K562 (cell line): ENCODE data around the gene SOWAHA. TPM values are rescaled to one million over a fixed set of nuclear protein-coding genes. Genes with fewer than 3 reads are reported as not detected.

Experiments used
- MGA ChIP-seq: fragments of 450-650 bp; IDR thresholded peaks from 2 replicates; pipeline ENCODE4 v1.6.1; 2016; ENCODE audit warnings: mild to moderate bottlenecking, moderate library complexity
- polyA plus RNA-seq, 8 experiments: library from polyadenylated mRNA; depleted of rRNA in 4 of 8; stranded (reverse) in 5 of 8; unstranded in 3 of 8; fragments of >200 nt; fragmentation: Nextera tagmentation in 2 of 8; fragmentation: Illumina TruSeq in 1 of 8; extraction: Ambion mirVana in 2 of 8; extraction: Trizol in 1 of 8; gene quantifications; 2 replicates each; pipeline versions ENCODE4 v1.2.1 to v1.2.3, GENCODE V29; 2011 to 2014; ENCODE audit warnings: inconsistent platforms in 1 of 8, missing spikeins in 1 of 8
- total RNA-seq, 7 experiments: library from RNA; depleted of rRNA in 6 of 7; stranded (reverse); fragments of >200 nt in 6 of 7; fragmentation: Illumina TruSeq in 2 of 7; extraction: Trizol in 2 of 7; gene quantifications; 2 replicates each; pipeline versions ENCODE4 v1.2.1 to v1.2.3, GENCODE V29; 2011 to 2021; ENCODE audit warnings: low replicate concordance in 1 of 7

Gene SOWAHA
- total and polyA plus RNA-seq, 9 of the 15 experiments (the other 6 are each of a cell fraction or from before 2014, with no cell fraction given) = not detected

- TF ChIP-seq MGA = no peak; the same call in 1 of the 2 replicates
- TF ChIP-seq, all 486 proteins: peak for 6
Observed at GRCh38 chr5:132837868-132838267, 24.8 kb downstream of the SOWAHA start (continued).
